NCI-H748 (cell line): ENCODE measurements around the gene GATB.
"Not testable (repeated sequence)": the region's sequence is repeated elsewhere in the genome, so short reads cannot be mapped to it uniquely, and the experiment has no call there.

ENCODE experiments used
- DNase-seq: peaks from one replicate; lab custom pipeline; 2025; ENCODE audit not compliant: unreplicated experiment; lab: John Stamatoyannopoulos, UW

Gene GATB

DNA sequence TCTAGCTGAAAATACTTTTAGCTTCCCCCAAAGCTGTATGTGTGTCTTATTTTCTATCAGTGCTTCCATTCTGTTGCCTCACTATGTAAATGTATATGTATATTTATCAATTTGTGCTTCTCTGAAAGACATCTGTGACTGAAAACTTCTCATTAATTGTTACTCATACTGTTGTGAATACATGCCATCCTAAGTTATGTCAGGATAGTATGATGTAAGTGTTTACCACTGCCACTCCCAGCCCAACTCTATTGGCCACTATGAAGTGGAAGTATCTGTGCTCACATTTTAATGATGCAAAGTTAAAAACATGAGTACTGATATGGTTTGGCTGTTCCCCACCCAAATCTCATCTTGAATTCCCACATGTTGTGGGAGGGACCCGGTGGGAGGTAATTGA lies 24.4 kb downstream of the GATB start:
- DNase-seq, result no peak

DNA sequence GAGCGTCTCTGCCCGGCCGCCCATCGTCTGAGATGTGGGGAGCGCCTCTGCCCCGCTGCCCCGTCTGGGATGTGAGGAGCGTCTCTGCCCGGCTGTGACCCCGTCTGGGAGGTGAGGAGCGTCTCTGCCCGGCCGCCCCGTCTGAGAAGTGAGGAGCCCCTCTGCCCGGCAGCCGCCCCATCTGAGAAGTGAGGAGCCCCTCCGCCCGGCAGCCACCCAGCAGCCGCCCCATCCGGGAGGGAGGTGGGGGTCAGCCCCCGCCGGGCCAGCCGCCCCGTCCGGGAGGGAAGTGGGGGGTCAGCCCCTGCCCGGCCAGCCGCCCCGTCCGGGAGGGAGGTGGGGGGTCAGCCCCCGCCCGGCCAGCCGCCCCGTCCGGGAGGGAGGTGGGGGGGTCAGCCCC lies 29.1 kb downstream of the GATB start:
- DNase-seq, result not testable (repeated sequence)

DNA sequence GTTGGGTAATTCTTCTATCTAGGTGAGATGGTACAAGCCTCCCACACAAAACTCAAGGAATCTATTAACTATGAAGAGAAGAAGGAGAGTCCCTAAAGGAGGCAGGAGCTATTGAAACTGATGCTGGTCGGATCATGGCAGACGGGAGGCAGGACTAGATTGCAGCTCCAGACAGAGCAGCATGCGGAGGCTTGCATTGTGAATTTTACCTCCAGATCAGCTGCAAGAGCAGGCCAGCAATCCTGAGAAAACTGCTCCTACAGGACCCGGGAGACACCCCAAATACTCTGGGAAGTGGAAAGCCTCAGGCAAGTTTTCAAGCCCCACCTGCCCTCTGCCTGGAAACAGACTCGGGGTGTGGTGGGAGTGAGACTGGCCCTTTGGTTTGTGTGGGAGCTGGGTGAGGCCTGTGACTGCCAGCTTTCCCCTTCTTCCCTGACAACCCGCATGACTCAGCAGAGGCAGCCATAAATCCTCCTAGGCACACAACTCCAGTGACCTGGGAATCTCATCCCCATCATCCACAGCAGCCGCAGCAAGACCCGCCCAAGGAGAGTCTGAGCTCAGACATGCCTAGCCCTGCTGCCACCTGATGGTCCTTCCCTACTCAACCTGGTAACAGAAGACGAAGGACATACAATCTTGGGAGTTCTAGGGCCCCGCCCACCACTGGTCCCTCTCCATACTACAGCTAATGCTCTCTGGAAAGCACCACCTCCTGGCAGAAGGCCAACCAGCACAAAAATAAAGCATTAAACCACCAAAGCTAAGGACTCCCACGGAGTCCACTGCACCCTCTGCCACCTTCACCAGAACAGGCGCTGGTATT lies 30.9 kb downstream of the GATB start:
- DNase-seq, result no peak

GRCh38 chr4:151728679-151729078 lies 32.1 kb downstream of the GATB start:
- no peak for DNase-seq

- no peak for DNase-seq
These were observed 32.8 kb downstream of the GATB start for GRCh38 chr4:151728006-151728405.

GRCh38 chr4:151727365-151727764 lies 33.4 kb downstream of the GATB start:
- no peak for DNase-seq

DNA sequence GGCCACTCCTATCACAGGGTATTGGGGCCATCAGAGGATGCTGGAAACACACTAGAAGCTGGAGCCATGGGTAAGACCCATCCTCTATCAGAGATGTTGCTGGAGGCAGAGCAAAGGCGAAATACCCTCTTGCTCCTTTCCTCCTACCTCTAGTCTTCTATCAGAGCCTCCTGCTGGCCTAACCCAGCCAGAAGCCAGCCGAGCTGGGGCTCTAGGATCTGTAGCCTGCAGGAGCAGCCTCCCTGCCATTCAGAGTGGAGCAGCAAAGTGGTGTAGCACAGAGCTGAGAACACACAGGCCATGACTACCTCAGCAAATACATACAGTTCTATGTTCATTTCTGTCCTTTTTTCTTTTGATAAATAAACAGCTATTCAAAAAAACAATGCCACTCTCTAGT lies 35.7 kb downstream of the GATB start:
- DNase-seq, result no peak

DNA sequence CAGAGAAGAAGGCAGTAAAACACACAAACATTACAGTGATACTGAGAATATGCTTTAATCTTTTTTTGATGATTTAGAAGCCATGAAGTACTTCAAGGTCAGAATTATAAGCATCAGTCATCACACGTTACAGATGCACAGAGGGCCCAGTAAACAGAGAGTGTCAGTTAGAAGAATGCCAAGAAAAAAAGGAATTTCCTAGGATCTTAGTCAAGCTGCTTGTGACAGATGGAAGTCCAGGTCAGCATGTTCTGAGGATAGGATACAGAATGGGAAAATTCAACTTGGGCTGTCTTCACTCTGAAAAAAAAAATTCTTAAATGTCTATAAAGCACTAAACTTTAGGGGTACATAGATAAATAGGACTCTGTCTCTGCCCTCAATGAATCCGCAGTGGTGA lies 38.9 kb downstream of the GATB start:
- DNase-seq, result no peak

- no peak for DNase-seq
These were observed 39.3 kb downstream of the GATB start for GRCh38 chr4:151721466-151721865.

- no peak for DNase-seq
These were observed 40.9 kb downstream of the GATB start for GRCh38 chr4:151719956-151720334.

DNA sequence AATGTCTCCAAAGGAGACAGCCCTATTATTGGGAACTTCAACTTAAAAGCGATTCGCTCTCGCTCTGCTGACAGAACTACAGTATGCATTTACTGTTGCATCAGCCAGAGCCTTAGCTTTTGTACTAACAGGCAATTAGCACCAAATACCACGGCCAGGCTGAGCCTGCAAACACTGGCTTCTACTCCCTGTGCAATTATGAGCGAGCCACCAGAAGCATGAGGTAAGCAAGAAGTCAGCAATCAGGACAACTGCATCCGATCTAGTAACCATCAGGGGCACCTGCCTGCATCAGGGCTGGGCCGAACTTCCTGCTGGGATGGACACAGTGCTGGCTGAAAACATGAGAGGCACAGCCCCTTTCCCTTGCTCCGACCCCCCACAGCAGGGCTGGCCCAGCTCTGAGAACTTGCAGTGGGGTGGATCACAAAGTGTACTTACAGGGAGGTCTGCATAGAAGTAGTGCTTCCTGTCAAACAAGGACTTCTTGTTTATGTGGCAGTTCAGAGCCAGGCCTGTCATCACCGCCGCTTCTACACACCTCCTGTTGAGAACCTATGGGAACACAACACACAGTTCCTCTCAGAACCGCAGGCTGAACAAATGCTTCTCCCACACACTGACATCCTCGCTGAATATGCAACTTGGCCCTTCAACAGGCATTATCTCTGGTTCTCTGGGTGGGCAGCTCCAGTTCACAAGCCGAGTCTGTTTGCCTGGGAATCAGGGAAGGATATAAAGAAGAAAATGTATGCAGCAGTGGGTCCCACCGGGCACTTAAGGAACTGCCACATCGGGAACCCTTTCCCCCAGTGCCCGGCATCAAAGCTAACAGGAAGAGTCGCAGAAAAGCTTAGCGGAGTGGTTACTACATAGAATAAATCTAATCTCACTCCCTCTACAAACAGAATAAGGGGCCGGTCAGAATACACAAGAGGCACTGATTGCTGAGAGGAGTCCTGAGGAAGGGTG lies 41.5 kb downstream of the GATB start:
- DNase-seq, result peak; percentile 16

- no peak for DNase-seq
These were observed 42.7 kb downstream of the GATB start for GRCh38 chr4:151717909-151718628.

- no peak for DNase-seq
These were observed 43.5 kb downstream of the GATB start for GRCh38 chr4:151717314-151717713.

DNA sequence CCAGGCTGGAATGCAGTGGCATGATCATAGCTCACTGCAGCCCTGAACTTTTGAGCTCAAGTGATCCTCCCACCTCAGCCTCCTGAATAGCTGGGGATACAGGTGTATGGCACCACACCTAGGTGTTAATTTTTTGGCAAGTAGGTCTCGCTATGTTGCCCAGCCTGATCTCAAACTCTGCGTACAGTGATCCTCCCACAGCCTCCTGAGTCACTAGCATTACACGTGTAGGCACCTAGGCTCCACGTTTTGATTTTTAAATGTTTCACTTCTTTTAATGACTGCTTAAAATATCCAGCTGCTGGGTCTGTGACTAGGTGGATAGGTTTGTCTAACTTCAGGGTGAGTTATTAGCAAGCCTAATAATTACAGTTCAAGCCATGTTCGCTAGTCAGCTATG lies 44.5 kb downstream of the GATB start:
- no peak for DNase-seq

- DNase-seq, result no peak
These were observed 44.9 kb downstream of the GATB start for GRCh38 chr4:151715881-151716280.

GRCh38 chr4:151712777-151713176 lies 48.0 kb downstream of the GATB start:
- DNase-seq, result no peak

- DNase-seq, result no peak
These were observed 49.2 kb downstream of the GATB start for GRCh38 chr4:151711646-151712045.

GRCh38 chr4:151709587-151709986 lies 51.2 kb downstream of the GATB start:
- DNase-seq, result no peak

GRCh38 chr4:151709071-151709470 lies 51.7 kb downstream of the GATB start:
- DNase-seq, result no peak

DNA sequence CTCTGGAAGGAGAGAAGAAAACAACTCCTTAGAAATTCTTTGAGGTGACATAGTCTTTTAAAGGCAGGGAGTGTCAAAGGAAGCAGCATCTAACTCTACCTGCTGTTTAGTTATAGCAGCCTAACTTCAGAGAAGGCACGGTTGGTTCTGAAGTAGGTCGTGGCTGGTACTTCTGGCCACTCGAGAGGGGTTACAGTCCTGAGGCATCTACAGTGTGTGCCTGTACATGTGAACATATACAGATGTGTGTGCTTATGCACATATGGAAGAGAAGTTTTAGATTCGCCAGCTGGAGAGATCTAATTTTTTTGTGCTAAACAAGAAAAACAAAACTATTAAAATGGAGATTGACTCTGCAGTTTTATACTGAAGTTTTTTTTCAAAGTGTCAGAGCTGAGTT lies 52.7 kb downstream of the GATB start:
- no peak for DNase-seq

DNA sequence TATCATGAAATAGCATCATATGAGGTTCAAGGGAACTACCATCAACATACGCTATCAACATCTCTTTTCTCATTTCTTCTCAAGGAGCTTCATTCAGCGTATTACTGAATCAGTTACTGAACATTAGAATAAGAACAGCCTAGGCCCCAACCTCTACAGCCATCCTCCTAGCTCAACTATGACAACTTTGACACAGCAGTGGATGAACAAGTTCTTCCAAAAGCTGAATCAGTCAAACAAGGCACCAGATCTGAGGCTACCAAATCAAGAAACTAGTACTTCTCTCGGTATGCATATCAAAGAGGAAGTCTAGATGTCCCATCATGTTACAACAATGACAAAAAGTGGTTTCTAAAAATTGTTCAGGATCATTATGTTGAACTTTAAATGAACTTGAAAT lies 57.4 kb downstream of the GATB start:
- DNase-seq, result no peak
